H1 (cell line): Measurements from ENCODE around the gene RHOBTB1. TPM values are rescaled to one million over a fixed set of nuclear protein-coding genes. Genes with fewer than 3 reads are reported as not detected.
A peak's percentile ranks its signal among the peaks of the same experiment; 100 is the strongest.

Experiments used
- CTCF ChIA-PET: fragments of 300-600 bp; sonication (Branson Sonifier 250); formaldehyde crosslinking; loops from one replicate; lab custom pipeline; 2021; ENCODE audit not compliant: partially characterized antibody; lab: Charles Lee
- POLR2A ChIA-PET: fragments of 300-600 bp; sonication (Branson Sonifier 250); formaldehyde crosslinking; loops from one replicate; lab custom pipeline; 2021; ENCODE audit warnings: inconsistent platforms; ENCODE audit not compliant: partially characterized antibody; lab: Charles Lee
- DNase-seq, 2 experiments: peaks; one replicate each; pipeline versions ENCODE4 v3.0.0 to v3.0.0-alpha.2; 2010 to 2022; ENCODE audit warnings: low spot score in 2 of 2, low read depth in 1 of 2, mixed read lengths in 1 of 2
- FAIRE-seq: peaks from 2 replicates; lab custom pipeline; 2011; peaks lifted over from hg19 to GRCh38; lab: Jason Lieb, UNC
- H2AFZ ChIP-seq: 2 replicates; pipeline ENCODE4 v1.8.1; 2012; ENCODE audit warnings: low read length, inconsistent platforms
- H2AK5ac ChIP-seq: 2 replicates; pipeline ENCODE4 v1.6.1; 2013; ENCODE audit warnings: low read depth, low read length
- H2BK120ac ChIP-seq: replicated peaks from 2 replicates; pipeline ENCODE3; 2013; ENCODE audit warnings: low read depth, low read length, inconsistent platforms
- H2BK12ac ChIP-seq: 2 replicates; pipeline ENCODE4 v1.6.1; 2013; ENCODE audit warnings: low read depth, low read length
- H2BK15ac ChIP-seq: 2 replicates; pipeline ENCODE4 v1.6.1; 2013; ENCODE audit warnings: low read length
- H2BK20ac ChIP-seq: 2 replicates; pipeline ENCODE4 v1.6.1; 2013; ENCODE audit warnings: low read length
- H2BK5ac ChIP-seq: 2 replicates; pipeline ENCODE4 v1.6.1; 2013; ENCODE audit warnings: low read depth, low read length
- H3K14ac ChIP-seq: 2 replicates; pipeline ENCODE4 v1.6.1; 2013; ENCODE audit warnings: inconsistent platforms; ENCODE audit not compliant: insufficient read length
- H3K18ac ChIP-seq: 2 replicates; pipeline ENCODE4 v1.6.1; 2013; ENCODE audit warnings: low read length; ENCODE audit errors: extremely low read depth
- H3K23ac ChIP-seq: 2 replicates; pipeline ENCODE4 v1.6.1; 2013; ENCODE audit warnings: inconsistent platforms; ENCODE audit not compliant: insufficient read length
- H3K23me2 ChIP-seq: 2 replicates; pipeline ENCODE4 v1.6.1; 2013; ENCODE audit warnings: low read depth, low read length
- H3K27ac ChIP-seq: 2 replicates; pipeline ENCODE4 v1.6.1; 2011; ENCODE audit warnings: low read depth, low read length, inconsistent platforms
- H3K27me3 ChIP-seq, 4 experiments: replicated peaks in 1 of 4; 1 replicate in 1 of 4; 2 replicates in 3 of 4; pipeline versions ENCODE4 v1.6.1 to v1.8.1; 2011 to 2013; ENCODE audit warnings: low read length in 3 of 4, mild to moderate bottlenecking in 3 of 4, inconsistent platforms in 2 of 4, mixed read lengths in 2 of 4, moderate library complexity in 1 of 4; ENCODE audit not compliant: control insufficient read depth in 3 of 4, insufficient read depth in 3 of 4; ENCODE audit errors: extremely low read depth in 1 of 4
- H3K36me3 ChIP-seq, 4 experiments: 2 replicates each; pipeline versions ENCODE4 v1.6.1 to v1.8.1; 2011 to 2013; ENCODE audit warnings: mild to moderate bottlenecking in 4 of 4, low read length in 3 of 4, moderate library complexity in 2 of 4, control low read depth in 1 of 4, inconsistent platforms in 1 of 4; ENCODE audit not compliant: insufficient read depth in 4 of 4, control insufficient read depth in 2 of 4
- H3K4ac ChIP-seq: replicated peaks from 2 replicates; pipeline ENCODE3; 2013; ENCODE audit warnings: low read length, low read depth, mixed read lengths, inconsistent platforms; ENCODE audit not compliant: insufficient read length
- H3K4me1 ChIP-seq, 4 experiments: replicated peaks in 1 of 4; 1 replicate in 1 of 4; 2 replicates in 3 of 4; pipeline versions ENCODE4 v1.6.1 to v1.8.1; 2011 to 2013; ENCODE audit warnings: low read length in 3 of 4, inconsistent platforms in 2 of 4, mixed read lengths in 1 of 4; ENCODE audit not compliant: insufficient read depth in 4 of 4, control insufficient read depth in 3 of 4
- H3K4me2 ChIP-seq, 2 experiments: 2 replicates each; pipeline versions ENCODE4 v1.6.1 to v1.8.1; 2011 to 2013; ENCODE audit warnings: low read depth in 2 of 2, low read length in 2 of 2, control low read depth in 1 of 2, inconsistent platforms in 1 of 2, mild to moderate bottlenecking in 1 of 2; ENCODE audit not compliant: insufficient read depth in 1 of 2
- H3K4me3 ChIP-seq, 4 experiments: fragments of 200-600, 300-600 bp in 1 of 4; sonication (generic), shearing (Covaris generic), sonication (Bioruptor Twin) in 1 of 4; 2 replicates each; pipeline versions ENCODE4 v1.5.1 to v1.8.1; 2011 to 2016; ENCODE audit warnings: low read length in 4 of 4, low read depth in 3 of 4, control low read depth in 2 of 4, inconsistent platforms in 2 of 4, mild to moderate bottlenecking in 2 of 4, mixed read lengths in 1 of 4, moderate library complexity in 1 of 4; ENCODE audit not compliant: insufficient read depth in 2 of 4; ENCODE audit errors: extremely low read depth in 1 of 4
- H3K56ac ChIP-seq: replicated peaks from 2 replicates; pipeline ENCODE3; 2013; ENCODE audit warnings: low read depth, mild to moderate bottlenecking, mixed read lengths, low read length, inconsistent platforms; ENCODE audit not compliant: insufficient read length
- H3K79me1 ChIP-seq: 2 replicates; pipeline ENCODE4 v1.6.1; 2013; ENCODE audit warnings: low read depth, low read length, control low read depth
- H3K79me2 ChIP-seq, 2 experiments: 2 replicates each; pipeline versions ENCODE4 v1.6.1 to v1.8.1; 2012 to 2013; ENCODE audit warnings: low read length in 2 of 2, mild to moderate bottlenecking in 2 of 2, inconsistent platforms in 1 of 2; ENCODE audit not compliant: insufficient read depth in 2 of 2, control insufficient read depth in 1 of 2
- H3K9ac ChIP-seq, 4 experiments: replicated peaks in 1 of 4; 1 replicate in 1 of 4; 2 replicates in 3 of 4; pipeline versions ENCODE4 v1.6.1 to v1.8.1; 2011 to 2013; ENCODE audit warnings: low read depth in 3 of 4, low read length in 3 of 4, control low read depth in 2 of 4, mild to moderate bottlenecking in 2 of 4, moderate library complexity in 2 of 4, inconsistent platforms in 1 of 4; ENCODE audit errors: extremely low read depth in 1 of 4
- H3K9me3 ChIP-seq, 2 experiments: 2 replicates each; pipeline versions ENCODE4 v1.6.1 to v1.8.1; 2012 to 2013; ENCODE audit warnings: mild to moderate bottlenecking in 2 of 2, moderate library complexity in 2 of 2, control low read depth in 1 of 2, inconsistent platforms in 1 of 2, low read depth in 1 of 2, low read length in 1 of 2, mixed read lengths in 1 of 2; ENCODE audit not compliant: insufficient read depth in 2 of 2
- H4K20me1 ChIP-seq, 2 experiments: replicated peaks in 1 of 2; 2 replicates each; pipeline versions ENCODE3 to v1.8.1; 2011 to 2013; ENCODE audit warnings: inconsistent platforms in 2 of 2, low read length in 2 of 2, mild to moderate bottlenecking in 1 of 2; ENCODE audit not compliant: insufficient read depth in 2 of 2, control insufficient read depth in 1 of 2
- H4K5ac ChIP-seq: 2 replicates; pipeline ENCODE4 v1.6.1; 2013; ENCODE audit warnings: low read length, low read depth, mixed read lengths, inconsistent platforms; ENCODE audit not compliant: insufficient read length
- H4K8ac ChIP-seq: 2 replicates; pipeline ENCODE4 v1.8.0; 2013; ENCODE audit warnings: mild to moderate bottlenecking, moderate library complexity, low read length, inconsistent platforms; ENCODE audit not compliant: insufficient read depth; ENCODE audit errors: extremely low read depth
- H4K91ac ChIP-seq: replicated peaks from 2 replicates; pipeline ENCODE3; 2013; ENCODE audit warnings: low read length, mixed read lengths, inconsistent platforms; ENCODE audit not compliant: insufficient read length
- CTCF ChIP-seq, 3 experiments: IDR thresholded peaks; 1 replicate in 2 of 3; 2 replicates in 1 of 3; pipeline versions ENCODE4 v1.5.1 to v1.6.1; 2011; ENCODE audit warnings: low read length in 3 of 3, mild to moderate bottlenecking in 3 of 3, inconsistent platforms in 2 of 3, low read depth in 1 of 3, moderate library complexity in 1 of 3; ENCODE audit not compliant: insufficient read depth in 1 of 3; ENCODE audit errors: control extremely low read depth in 1 of 3
- RAD21 ChIP-seq, 2 experiments: IDR thresholded peaks in 1 of 2; conservative IDR thresholded peaks in 1 of 2; 2 replicates each; pipeline ENCODE4 v1.6.1; 2011; ENCODE audit warnings: low read depth in 2 of 2, low read length in 2 of 2, improper control_type of control experiment in 1 of 2, inconsistent platforms in 1 of 2, mild to moderate bottlenecking in 1 of 2, moderate library complexity in 1 of 2
- SIRT6 ChIP-seq: IDR thresholded peaks from one replicate; pipeline ENCODE4 v1.7.1; 2012; ENCODE audit warnings: low read length, inconsistent platforms
- SRF ChIP-seq: IDR thresholded peaks from 2 replicates; pipeline ENCODE4 v1.6.1; 2011; ENCODE audit warnings: mild to moderate bottlenecking, low read depth, low read length, moderate library complexity
- TAF1 ChIP-seq: IDR thresholded peaks from 2 replicates; pipeline ENCODE4 v1.6.1; 2011; ENCODE audit warnings: mild to moderate bottlenecking, low read depth, low read length
- WGBS, 2 experiments: shearing (Covaris generic) in 1 of 2; methylation state at CpG; one replicate each; pipeline versions ENCODE4 v1.1.6 to v1.1.7; 2013 to 2015; ENCODE audit warnings: low lambda C conversion rate in 2 of 2, mixed read lengths in 2 of 2, inconsistent platforms in 1 of 2, low coverage in 1 of 2, missing lambda C conversion rate in 1 of 2; ENCODE audit not compliant: insufficient replicate concordance in 2 of 2, insufficient coverage in 1 of 2, insufficient read length in 1 of 2; ENCODE audit errors: extremely low coverage in 1 of 2, missing lambda C conversion rate in 1 of 2; 5-methylcytosine and 5-hydroxymethylcytosine counted together
- polyA plus RNA-seq, 7 experiments: library from polyadenylated mRNA; depleted of rRNA in 3 of 7; stranded (reverse) in 5 of 7; unstranded in 2 of 7; fragments of >200 nt in 5 of 7; fragments of 200-250 nt in 2 of 7; gene quantifications; 1 replicate in 5 of 7; 2 replicates in 1 of 7; 4 replicates in 1 of 7; pipeline versions ENCODE4 v1.2.1 to v1.2.3, GENCODE V29; 2011 to 2013; ENCODE audit warnings: missing spikeins in 2 of 7, mixed read lengths in 2 of 7
- total RNA-seq: library from RNA; stranded (reverse); fragmentation: NEBNext Ultra II Directional; extraction: Animal tissue kit (Norgen Biotek cat#: 25700); gene quantifications from 2 replicates; pipeline ENCODE4 v1.2.1, GENCODE V29; 2021

Gene RHOBTB1
- total and polyA plus RNA-seq, 2 of the 8 experiments (the other 6 are each of a cell fraction or from before 2014, with no cell fraction given), result 6.1 to 7.4 TPM

GRCh38 chr10:60964257-60965235 lies 20.6 kb upstream of the RHOBTB1 start:
- Histone ChIP-seq H2AK5ac (no peak overlapping the region), H3K36me3 (no peaks in the 10 kb centered on the region), H3K4me2 (no peak overlapping the region), H3K27me3 (no peaks in the 10 kb centered on the region), H3K79me1 (no peaks in the 10 kb centered on the region), H3K4ac (no peak overlapping the region), H2BK12ac (no peak overlapping the region), H3K4me1 (no peaks in the 10 kb centered on the region), H3K27ac (no peak overlapping the region), H3K9ac (no peak overlapping the region), H4K8ac (no peak overlapping the region), H4K20me1 (no peaks in the 10 kb centered on the region), H3K23me2 (no peaks in the 10 kb centered on the region), H3K18ac (no peak overlapping the region), H3K23ac (no peak overlapping the region), H3K14ac (no peak overlapping the region), H3K9me3 (no peaks in the 10 kb centered on the region), H2AFZ (no peak overlapping the region), H3K79me2 (no peaks in the 10 kb centered on the region), H3K56ac (no peak overlapping the region), H2BK5ac (no peak overlapping the region), H2BK20ac (no peak overlapping the region), H3K4me3 (no peak overlapping the region), H2BK15ac (no peak overlapping the region), H2BK120ac (no peak overlapping the region), H4K91ac (no peak overlapping the region), H4K5ac (no peak overlapping the region)
- TF ChIP-seq TAF1, result 0 out of 2 replicates have a peak, but pooled peaks have one; percentile 15
- TF ChIP-seq RAD21 (IDR thresholded peaks at IDR 0.05 in 1 of 2, conservative IDR thresholded peaks at IDR 0.05 in 1 of 2; ENCODE audit: low read depth in 2 of 2, low read length in 2 of 2), result peak; percentile 89
- TF ChIP-seq SIRT6, result no peak
- peak; percentile 11 to 88 (median 76) for TF ChIP-seq CTCF (IDR thresholded peaks at IDR 0.05; ENCODE audit: control extremely low read depth in 1 of 3, insufficient read depth in 1 of 3, low read depth in 1 of 3, low read length in 3 of 3)
- no peak for TF ChIP-seq SRF
- FAIRE-seq (peak; percentile 95), DNase-seq (no peak)
- 53% methylated on average over 5 of the region's 5 CpGs; no CpG with 5 or more reads in 1 of the 2 experiments for WGBS, 2 experiments
- POLR2A ChIA-PET, result no interaction called here
- CTCF ChIA-PET, result interaction anchor here (0.6 to 1.6 kb wide), 13 partner anchors 11 to 710 kb away, joined by 3 to 6 read pairs (median 3); partner anchors contain the start of gene RHOBTB1
